PFSK-1 (cell line): ENCODE data around the gene BRWD1.

ENCODE experiments used
- FOXP2 ChIP-seq: optimal IDR thresholded peaks from 2 replicates; pipeline ENCODE3; 2011; ENCODE audit warnings: borderline replicate concordance, control low read depth, inconsistent platforms; ENCODE audit not compliant: insufficient read depth; ENCODE audit errors: extremely low read length, extremely low read depth
- POLR2AphosphoS5 ChIP-seq: IDR thresholded peaks from 2 replicates; pipeline ENCODE4 v1.6.1; 2012; ENCODE audit warnings: low read depth, mild to moderate bottlenecking, control low read depth, low read length, moderate library complexity
- REST ChIP-seq, 2 experiments: IDR thresholded peaks; 2 replicates each; pipeline versions ENCODE4 v1.6.1 to v1.8.0; 2011 to 2012; ENCODE audit warnings: low read depth in 2 of 2, low read length in 2 of 2, control low read depth in 1 of 2, inconsistent platforms in 1 of 2, mild to moderate bottlenecking in 1 of 2, moderate library complexity in 1 of 2; ENCODE audit not compliant: insufficient read depth in 1 of 2
- SIN3A ChIP-seq: IDR thresholded peaks from 2 replicates; pipeline ENCODE4 v1.6.1; 2012; ENCODE audit warnings: mild to moderate bottlenecking, low read length, moderate library complexity, borderline replicate concordance; ENCODE audit not compliant: insufficient read depth
- TAF1 ChIP-seq: IDR thresholded peaks from 2 replicates; pipeline ENCODE4 v1.6.1; 2012; ENCODE audit warnings: low read length, control low read depth, borderline replicate concordance; ENCODE audit not compliant: insufficient read depth

Gene BRWD1

GRCh38 chr21:39288987-39289386, 24.4 kb downstream of the BRWD1 start:
- TF ChIP-seq POLR2AphosphoS5, result no peak
- no peak for TF ChIP-seq TAF1
- no peak for TF ChIP-seq SIN3A
- no peak for TF ChIP-seq REST (IDR thresholded peaks at IDR 0.05; ENCODE audit: insufficient read depth in 1 of 2, low read depth in 2 of 2, low read length in 2 of 2)
- no peak for TF ChIP-seq FOXP2

GRCh38 chr21:39282911-39283310, 30.5 kb downstream of the BRWD1 start:
- TF ChIP-seq REST (IDR thresholded peaks at IDR 0.05; ENCODE audit: insufficient read depth in 1 of 2, low read depth in 2 of 2, low read length in 2 of 2) (no peak), POLR2AphosphoS5 (no peak), TAF1 (no peak), FOXP2 (no peak), SIN3A (no peak)

- TF ChIP-seq TAF1 (no peak), REST (IDR thresholded peaks at IDR 0.05; ENCODE audit: insufficient read depth in 1 of 2, low read depth in 2 of 2, low read length in 2 of 2) (no peak), SIN3A (no peak), FOXP2 (no peak)
These were observed 31.6 kb downstream of the BRWD1 start for GRCh38 chr21:39281853-39282252.

GRCh38 chr21:39281207-39281606, 32.2 kb downstream of the BRWD1 start:
- TF ChIP-seq POLR2AphosphoS5, result no peak
- no peak for TF ChIP-seq REST (IDR thresholded peaks at IDR 0.05; ENCODE audit: insufficient read depth in 1 of 2, low read depth in 2 of 2, low read length in 2 of 2)
- TF ChIP-seq FOXP2, result no peak
- TF ChIP-seq SIN3A, result no peak
- TF ChIP-seq TAF1, result no peak

GRCh38 chr21:39269620-39270019, 43.8 kb downstream of the BRWD1 start:
- TF ChIP-seq TAF1, result no peak
- no peak for TF ChIP-seq FOXP2
- no peak for TF ChIP-seq POLR2AphosphoS5
- no peak for TF ChIP-seq REST (IDR thresholded peaks at IDR 0.05; ENCODE audit: insufficient read depth in 1 of 2, low read depth in 2 of 2, low read length in 2 of 2)
- no peak for TF ChIP-seq SIN3A
